NCI-H345 (cell line): Measurements from ENCODE around the gene MRPL27.
A peak's percentile ranks its signal among the peaks of the same experiment; 100 is the strongest.

Experiments
- DNase-seq: peaks from one replicate; lab custom pipeline; 2025; lab: John Stamatoyannopoulos, UW

MRPL27 gene

GRCh38 chr17:50360486-50361115, 12.4 kb downstream of the MRPL27 start:
- DNase-seq: no peak

DNA sequence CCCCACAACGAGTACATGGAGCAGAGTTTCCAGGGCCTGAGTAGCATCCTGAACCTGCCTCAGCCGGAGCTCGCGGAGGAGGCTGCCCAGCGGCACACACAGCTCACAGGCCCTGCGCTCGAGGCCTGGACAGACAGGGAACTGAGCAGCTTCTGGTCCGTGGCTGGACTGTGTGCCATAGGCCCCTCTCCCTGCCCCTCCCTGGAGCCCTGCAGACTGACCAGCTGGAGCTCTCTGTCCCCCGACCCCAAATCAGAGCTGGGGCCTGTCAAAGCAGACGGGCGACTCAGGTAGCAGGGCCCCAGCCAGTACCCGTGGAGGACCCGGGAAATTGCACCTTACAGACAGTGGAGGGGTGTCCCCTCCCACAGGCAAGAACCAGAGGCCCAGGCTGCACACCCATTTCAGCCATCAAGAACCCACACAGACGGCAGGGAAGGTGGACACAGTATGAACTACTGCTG, 13.0 kb downstream of the MRPL27 start:
- no peak for DNase-seq

DNA sequence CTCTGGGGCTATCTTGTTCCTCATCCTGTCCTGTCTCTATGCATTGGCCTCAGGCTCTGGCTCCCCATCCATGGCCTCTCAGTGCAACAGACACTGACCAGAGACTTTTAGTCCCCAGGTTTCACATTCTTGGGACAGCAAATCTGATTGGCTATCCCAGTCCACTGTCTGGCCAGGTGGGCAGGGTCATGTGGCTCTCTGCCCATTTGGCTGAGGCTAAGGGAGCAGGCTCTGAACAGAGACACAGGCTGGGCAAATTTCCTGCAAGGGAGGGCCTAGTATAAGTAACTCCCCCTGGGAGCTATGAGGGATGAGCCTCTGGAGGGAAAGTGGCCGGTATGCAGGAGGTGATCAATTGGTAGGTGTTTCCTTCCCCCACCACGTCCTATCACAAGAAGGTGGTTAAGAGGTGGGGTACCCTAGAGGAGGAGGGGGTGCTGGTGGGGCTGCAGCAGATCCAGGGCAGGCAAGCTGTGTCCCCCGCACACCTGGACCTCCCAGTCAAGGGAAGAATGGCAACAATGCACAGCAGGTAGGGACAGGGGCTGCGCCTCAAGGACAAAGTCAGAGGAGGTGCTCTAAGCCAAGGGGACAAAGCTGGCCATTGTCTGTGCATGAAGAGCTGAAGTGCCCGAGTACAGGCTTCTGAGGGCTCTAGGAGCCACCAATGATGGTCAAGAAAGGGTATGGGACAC, 13.8 kb downstream of the MRPL27 start:
- DNase-seq: no peak

GRCh38 chr17:50358177-50358576, 14.8 kb downstream of the MRPL27 start:
- no peak for DNase-seq

DNA sequence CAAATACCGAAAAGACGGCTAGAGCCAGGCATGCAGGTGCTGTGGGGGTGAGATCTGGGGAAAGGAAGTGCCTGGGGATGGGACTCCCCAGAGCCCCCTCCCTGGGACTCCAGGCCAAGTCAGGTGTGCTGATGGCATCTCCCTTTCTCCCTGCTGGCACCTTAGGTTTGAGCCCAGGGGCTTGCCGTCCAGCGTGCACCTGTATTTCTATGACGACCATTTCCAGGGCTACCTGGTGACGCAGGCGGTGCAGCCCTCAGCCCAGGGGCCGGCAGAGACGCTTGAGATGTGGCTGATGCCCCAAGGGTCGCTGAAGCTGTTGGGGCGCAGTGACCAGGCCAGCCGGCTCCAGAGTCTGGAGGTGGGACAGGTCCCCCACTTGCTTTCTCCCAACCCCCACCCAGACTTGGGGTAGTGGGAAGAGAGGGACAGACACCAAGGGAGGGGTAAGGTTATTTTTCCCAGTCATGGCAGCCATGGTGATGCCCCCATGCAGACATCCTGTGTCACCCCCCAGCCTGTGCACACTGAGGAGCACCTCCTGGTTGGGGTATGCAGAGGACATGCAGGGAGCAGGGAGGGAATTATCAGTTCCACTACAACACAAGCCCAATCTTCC, 16.0 kb downstream of the MRPL27 start:
- no peak for DNase-seq

DNA sequence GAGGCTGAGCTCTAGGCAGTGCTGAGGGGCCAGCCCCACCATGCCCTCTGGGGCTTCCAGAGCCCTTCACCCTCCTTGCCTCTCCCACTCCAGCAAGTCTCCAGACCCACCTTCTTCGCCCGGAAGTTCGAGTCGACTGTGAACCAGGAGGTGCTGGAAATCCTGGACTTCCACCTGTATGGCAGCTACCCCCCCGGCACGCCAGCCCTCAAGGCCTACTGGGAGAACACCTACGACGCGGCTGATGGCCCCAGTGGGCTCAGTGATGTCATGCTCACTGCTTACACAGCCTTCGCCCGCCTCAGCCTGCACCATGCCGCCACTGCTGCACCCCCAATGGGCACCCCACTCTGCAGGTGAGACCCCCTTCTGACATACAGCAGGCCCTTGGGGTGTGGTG, 16.6 kb downstream of the MRPL27 start:
- DNase-seq: no peak

DNA sequence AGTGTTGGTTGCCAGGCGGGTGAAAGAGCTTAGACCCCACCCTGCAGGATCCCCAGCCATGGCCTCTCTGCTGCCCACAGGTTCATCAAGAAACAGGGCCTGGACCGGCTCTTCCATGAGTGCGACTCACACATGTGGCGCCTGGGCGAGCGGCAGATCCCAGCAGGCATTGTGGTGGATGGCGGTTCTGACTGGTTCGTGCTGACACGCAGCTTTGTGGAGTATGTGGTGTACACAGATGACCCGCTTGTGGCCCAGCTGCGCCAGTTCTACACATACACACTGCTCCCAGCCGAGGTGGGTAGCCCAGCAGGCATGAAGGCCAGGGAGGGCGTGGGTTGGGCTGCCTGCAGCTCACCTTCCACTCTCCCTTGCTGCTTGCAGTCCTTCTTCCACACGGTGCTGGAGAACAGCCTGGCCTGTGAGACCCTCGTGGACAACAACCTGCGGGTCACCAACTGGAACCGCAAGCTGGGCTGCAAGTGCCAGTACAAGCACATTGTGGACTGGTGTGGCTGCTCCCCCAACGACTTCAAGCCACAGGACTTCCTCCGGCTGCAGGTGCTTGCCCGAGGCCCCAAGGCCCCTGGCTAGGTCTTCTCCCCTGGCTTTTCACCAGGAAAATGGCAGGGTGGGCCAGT, 17.2 kb downstream of the MRPL27 start:
- DNase-seq: no peak

GRCh38 chr17:50355336-50355700, 17.7 kb downstream of the MRPL27 start:
- no peak for DNase-seq

DNA sequence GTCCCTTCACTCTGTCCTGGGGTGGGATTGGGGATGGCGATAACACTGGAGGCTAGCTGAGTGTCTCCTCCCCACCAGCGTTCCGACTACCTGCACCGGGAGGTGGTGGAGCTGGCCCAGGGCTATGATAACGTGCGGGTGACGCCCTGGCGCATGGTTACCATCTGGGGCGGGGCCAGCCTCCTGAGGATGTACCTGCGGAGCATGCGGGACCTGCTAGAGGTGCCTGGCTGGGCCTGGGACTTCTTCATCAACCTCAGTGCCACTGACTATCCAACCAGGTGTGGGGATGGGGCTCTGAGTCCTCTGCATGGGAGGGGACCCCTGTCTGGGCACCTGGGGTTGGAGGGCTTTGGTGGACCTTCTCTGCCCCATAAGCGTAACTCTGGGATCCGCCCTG, 18.2 kb downstream of the MRPL27 start:
- DNase-seq: no peak

- DNase-seq: no peak
Observed at GRCh38 chr17:50354198-50354597, 18.8 kb downstream of the MRPL27 start.

GRCh38 chr17:50353600-50354195, 19.3 kb downstream of the MRPL27 start:
- no peak for DNase-seq

DNA sequence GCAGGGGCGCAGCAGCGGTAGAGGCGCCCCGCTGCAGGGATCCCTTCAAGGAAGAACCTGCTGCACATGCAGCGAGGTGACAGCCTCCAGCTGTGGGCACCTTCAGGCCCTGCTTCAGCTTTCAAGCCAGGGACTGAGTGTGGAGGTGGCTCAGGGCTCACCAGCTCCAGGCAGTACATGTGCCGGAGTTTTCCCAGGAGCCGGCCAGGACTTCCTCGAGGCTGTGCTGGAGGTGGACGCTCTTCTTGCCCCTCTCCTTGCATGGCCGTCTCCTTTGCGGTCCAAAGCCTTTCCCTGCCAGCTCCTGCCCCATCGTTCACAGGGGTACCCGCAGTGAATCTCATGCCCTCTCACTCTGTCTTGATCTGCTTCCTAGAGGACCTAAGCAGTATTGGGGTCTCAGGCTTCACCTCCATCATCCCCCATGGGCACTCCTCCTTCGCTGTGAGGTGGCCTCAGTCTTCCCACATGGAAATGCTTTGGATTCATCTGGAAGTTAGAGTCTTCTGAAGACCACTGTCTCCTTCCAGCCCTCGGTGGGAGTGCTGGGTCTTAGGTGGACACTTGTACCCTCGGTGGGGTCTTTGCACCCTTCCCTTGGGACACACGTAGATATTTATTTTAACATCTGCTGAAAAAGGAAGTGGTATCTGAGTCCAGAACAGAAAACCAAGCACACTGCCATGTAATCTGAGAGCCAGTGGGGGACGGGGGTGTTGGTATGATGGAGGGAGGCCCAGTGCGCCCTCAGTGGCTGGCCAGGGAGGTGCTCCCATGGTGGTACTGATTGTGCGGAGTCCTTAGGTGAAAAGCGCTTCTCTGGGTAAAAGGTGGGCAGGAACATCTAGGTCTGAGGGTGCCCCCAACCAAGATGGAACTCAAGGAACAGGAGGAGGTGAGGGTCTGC, 20.0 kb downstream of the MRPL27 start:
- DNase-seq: no peak

- no peak for DNase-seq
Observed at GRCh38 chr17:50352072-50352692, 20.8 kb downstream of the MRPL27 start.

GRCh38 chr17:50350733-50351132, 22.3 kb downstream of the MRPL27 start:
- DNase-seq: no peak

DNA sequence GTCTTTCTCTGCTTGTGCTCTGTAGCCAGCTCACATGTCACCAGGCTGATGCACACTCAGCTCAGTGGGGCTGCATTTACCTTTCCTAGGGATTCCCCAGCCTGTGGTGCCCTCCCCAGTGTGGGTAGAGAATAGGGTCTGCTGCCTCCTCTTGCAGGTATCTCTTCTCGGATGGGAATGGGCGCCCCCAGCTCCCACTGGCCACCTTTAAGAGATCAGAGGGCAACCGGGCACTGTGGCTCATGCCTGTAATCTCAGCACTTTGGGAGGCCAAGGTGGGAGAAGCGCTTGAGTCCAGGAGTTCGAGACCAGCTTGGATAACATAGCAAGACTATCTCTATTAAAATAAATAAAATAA, 23.8 kb downstream of the MRPL27 start:
- DNase-seq: no peak

DNA sequence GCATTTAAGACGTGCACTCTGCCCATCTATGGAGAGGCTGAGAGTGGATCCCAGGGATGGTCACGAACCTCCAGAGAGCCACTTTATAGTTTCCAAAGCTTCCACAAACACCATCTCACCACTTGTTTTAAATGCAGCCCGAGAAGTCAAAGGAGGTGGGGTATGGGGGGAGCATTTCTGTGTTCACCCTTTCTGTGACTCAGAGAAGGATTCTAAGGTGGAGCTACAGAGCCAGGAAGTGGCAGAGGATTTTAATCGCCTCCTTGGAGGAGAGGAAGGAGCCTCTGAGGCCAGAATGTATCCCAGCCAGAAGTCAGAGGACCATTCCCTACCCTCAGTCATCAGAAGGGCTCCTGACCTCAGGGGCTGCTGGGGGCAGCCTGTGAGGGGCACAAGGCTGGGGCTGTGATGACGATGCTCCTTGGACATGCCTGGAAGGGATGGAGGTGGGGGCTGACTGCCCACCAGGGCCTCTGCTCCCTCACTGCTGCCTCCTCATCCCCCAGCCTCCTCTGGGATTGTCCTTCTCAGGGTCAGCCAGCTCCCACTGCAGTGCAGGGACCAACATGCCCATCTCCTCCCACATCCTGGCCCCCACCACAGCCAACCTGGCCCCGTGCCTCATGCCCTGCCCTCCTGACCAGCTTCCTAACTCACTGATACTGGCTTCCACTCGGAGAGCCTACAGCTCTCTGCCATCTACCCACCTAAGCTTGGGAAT, 24.3 kb downstream of the MRPL27 start:
- DNase-seq: no peak

DNA sequence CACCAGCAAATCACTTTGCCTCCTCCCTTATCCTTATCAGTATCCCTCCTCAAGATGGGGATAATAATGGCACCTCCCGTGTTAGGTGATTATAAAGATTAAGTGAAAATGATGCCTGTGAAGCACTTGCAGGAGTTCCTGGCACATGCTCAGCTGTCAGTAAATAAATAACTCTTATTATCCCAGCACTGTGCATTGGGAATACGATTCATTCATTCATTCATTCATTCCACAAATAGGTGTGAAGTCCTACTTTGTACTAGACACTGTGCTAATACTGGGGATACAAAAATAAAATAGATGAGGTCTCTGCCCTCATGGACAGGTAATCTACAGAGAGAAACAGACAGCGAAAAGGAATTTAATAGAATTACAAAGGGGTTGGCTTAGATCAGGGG, 25.1 kb downstream of the MRPL27 start:
- no peak for DNase-seq

DNA sequence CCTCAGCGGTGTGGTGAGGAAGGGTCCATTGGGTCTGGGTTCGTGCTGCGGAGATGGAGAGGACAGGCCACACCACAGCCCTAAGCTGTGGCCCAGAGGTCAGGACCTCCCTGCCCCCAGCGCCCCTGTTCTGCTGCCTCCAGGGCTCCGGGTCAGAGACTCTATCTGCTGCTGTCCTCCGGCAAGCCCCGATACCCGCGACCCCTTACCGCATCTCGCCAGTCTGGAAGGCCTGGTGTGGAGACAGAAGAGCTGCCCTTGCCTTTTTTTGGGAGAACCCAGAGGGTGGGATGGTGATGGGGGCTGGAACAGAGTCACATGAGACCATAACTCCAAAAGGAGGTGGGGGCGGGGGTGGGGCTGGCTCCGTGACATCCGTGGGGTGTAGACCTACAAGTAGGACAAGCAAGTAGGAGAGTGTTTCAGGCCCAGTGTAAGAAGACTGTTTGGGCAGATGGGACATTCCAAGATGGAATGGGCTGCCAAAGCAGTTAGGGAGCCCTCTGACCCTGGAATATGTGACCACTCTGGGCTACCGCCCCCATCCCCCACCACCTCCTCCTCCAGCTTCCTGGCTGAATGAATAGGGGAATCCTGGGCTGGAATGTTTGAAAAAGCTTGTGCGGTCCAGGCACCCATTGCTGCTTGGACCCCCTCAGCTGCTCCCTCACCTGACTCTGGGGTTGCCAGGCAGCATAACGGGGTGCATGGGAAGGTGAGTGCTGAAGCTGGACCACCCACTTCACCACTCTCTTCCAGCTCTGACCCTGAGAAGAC, 25.7 kb downstream of the MRPL27 start:
- no peak for DNase-seq

GRCh38 chr17:50346313-50347116, 26.5 kb downstream of the MRPL27 start:
- peak; percentile 20 for DNase-seq
